Ammon's horn (tissue), 1 donor: ENCODE measurements around the gene CST4.
"Not testable (repeated sequence)": the region's sequence is repeated elsewhere in the genome, so short reads cannot be mapped to it uniquely, and the experiment has no call there.

ENCODE experiments used
- DNase-seq: peaks from one replicate; pipeline ENCODE4 v3.0.0-alpha.2; 2016; ENCODE audit warnings: low spot score

CST4 gene

DNA sequence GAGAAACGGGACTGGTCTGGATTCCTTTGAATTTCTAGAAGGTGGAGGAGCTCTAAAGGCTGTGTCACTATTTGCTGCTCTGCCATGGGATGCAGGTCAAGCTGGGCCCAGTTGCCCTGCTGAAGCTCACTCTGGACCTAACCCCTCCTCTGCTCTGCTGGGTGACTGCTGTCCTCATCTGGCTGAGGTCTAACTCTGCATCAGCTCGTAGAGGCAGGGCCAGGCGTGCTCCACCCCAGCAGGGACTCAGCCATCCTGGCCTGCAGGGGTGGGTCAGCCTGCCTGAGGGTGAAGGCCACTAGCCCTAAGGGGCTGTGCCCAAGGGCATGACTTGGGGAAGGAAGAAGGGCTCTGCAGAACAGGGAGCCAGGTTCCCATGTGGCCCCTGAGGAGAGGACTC, 852 bp downstream of the CST4 start:
- DNase-seq = no peak

GRCh38 chr20:23686046-23686750, 2.6 kb downstream of the CST4 start:
- no peak for DNase-seq

DNA sequence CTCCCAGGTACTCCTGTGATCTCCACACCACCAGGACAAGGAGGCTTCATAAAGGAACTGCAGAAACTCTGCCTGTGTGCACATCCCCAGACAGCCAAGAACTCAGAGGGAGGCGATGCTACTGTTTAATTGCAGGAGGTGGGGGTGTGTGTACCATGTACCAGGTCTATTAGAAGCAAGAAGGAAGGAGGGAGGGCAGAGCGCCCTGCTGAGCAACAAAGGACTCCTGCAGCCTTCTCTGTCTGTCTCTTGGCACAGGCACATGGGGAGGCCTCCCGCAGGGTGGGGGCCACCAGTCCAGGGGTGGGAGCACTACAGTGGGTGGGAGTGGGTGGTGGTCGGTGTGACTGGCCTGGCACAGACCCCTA, 3.3 kb downstream of the CST4 start:
- DNase-seq = not testable (repeated sequence)

- no peak for DNase-seq
Measured at GRCh38 chr20:23684261-23684660, 4.6 kb downstream of the CST4 start.

DNA sequence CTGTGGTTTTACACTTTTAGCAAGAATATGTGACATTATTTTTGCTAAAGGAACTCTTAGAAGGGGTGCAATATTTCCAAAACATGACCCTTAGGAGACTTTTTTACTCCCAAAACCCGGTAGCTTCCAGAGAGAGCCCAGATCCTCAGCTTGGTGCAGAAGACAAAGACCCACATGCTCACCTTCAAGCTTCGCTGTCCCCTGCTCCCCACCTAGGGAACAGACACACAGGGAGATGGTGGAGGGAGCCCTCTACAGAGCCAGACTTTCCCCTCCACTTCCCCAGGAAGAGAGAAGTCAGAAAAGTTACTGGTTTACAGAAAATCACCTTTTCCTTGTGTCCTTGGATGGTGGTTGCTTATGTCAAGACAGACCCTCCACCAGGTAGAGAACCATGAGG, 5.0 kb downstream of the CST4 start:
- DNase-seq = no peak

DNA sequence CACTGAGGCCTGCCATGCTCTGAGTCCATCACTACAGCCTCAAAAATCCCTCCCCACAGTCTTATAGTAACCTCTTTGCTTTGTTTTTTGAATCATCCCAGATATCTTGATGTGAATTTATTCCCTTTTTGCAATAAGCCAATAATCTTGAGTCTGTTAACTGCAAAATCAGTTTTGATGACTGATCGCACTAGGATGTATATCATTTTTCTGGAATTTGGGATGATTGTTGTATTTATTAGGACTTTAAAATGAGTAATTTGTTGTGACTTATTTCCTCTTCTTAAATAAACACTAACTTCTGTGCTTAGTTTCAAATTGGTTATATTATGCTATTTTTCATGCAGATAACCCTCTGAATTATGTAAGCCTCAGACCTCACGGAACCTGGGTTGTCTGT, 5.6 kb downstream of the CST4 start:
- no peak for DNase-seq

DNA sequence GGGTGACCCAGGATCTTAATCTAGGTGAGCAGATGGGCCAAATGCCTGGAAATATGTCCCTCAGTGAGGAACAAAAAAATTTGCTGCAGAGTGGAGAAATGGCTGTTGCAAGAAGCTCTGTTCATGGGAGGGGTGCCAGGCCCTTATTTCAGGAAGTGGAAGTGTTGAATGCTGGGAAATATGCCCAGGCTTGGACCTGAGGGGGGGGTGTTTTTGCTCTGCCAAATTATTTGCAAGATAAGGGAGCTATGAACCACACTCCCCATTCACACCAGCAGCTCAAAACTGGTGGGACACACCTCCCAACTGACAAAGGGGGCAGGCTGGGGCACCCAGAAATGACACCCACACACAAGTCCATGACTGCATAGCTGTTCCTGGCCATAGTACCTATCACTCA, 8.7 kb downstream of the CST4 start:
- no peak for DNase-seq

GRCh38 chr20:23679133-23680092, 9.4 kb downstream of the CST4 start:
- DNase-seq = no peak

- no peak for DNase-seq
Measured at GRCh38 chr20:23673209-23673608, 15.6 kb downstream of the CST4 start.

- DNase-seq = no peak
Measured at GRCh38 chr20:23672158-23672557, 16.7 kb downstream of the CST4 start.

- DNase-seq = no peak
Measured at GRCh38 chr20:23671479-23671878, 17.4 kb downstream of the CST4 start.

- no peak for DNase-seq
Measured at GRCh38 chr20:23670361-23670760, 18.5 kb downstream of the CST4 start.

- DNase-seq = no peak
Measured at GRCh38 chr20:23669866-23670265, 19.0 kb downstream of the CST4 start.

GRCh38 chr20:23669327-23669726, 19.5 kb downstream of the CST4 start:
- DNase-seq = no peak

DNA sequence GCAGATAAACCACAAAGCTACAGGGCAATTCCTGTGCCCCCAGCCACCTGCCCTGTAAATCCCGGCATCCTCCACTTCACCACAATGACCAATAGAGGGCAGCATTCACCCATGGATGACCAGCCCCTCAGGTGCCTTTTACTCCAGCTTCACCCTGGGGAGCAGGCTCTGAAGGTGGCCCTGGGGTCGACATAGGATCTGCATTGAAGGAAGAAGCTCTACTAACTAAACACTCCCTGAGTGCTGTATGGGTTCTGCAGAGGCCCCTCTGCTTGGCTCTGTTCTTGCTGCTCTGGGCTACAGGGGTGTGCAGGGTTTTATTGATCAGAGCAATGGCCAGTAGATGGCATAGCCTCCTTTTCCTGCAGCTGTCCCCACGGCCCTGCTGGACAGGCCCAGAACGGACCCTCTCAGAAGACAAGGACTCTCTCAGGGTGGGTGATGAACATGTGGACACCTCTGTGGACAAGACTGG, 20.3 kb downstream of the CST4 start:
- DNase-seq = peak; percentile 60

- DNase-seq = no peak
Measured at GRCh38 chr20:23667666-23668065, 21.2 kb downstream of the CST4 start.

- DNase-seq = no peak
Measured at GRCh38 chr20:23666698-23667097, 22.1 kb downstream of the CST4 start.

- peak; percentile 29 for DNase-seq
Measured at GRCh38 chr20:23666189-23666588, 22.6 kb downstream of the CST4 start.

- no peak for DNase-seq
Measured at GRCh38 chr20:23664954-23665353, 23.9 kb downstream of the CST4 start.

DNA sequence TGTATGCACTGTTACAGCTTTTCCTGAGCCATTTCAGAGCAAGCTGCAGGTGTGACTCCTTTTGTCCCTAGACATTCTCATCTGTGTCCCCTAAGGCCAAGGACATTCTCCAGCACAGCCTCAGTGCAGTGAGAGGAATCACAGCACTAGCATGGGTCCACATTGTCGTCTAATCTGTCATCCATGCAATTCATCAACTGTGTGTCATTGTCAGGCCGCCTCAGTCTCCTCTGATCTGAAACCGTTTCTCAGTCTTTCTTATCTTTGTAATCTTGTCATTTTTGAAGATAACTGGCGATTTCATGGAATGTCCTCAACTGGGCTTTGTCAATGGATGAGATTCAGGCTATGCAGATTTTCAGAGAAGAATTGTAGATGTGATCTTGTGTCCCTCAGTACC, 24.8 kb downstream of the CST4 start:
- not testable (repeated sequence) for DNase-seq

GRCh38 chr20:23663180-23663579, 25.7 kb downstream of the CST4 start:
- DNase-seq = no peak

DNA sequence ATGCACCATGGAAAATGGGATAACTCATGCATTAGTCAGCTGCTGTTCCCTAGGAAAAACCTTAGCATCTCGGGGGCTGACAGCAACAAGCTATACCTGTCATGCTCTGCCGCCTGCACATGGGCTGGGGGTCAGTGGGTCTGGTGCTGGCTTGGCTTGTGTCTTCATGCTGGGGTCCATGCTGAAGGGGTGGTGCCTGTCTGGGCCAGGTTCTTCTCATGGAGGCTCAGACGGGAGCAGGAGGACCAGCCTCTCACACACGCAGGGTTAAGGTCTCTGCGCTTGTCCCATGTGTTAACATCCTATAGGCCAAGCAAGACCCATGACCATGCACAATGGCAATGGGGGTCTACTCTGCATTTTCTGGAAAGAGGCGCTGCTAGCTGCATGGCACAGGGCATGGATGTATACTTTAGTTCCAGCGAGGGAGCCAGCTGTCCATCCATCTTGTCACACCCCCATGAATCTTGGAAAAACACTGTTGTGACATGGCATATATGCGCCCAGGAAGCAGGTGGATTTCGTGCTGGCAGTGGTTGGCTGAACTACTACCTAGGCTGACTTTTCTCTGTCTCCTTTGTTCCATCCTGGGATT, 26.5 kb downstream of the CST4 start:
- no peak for DNase-seq

DNA sequence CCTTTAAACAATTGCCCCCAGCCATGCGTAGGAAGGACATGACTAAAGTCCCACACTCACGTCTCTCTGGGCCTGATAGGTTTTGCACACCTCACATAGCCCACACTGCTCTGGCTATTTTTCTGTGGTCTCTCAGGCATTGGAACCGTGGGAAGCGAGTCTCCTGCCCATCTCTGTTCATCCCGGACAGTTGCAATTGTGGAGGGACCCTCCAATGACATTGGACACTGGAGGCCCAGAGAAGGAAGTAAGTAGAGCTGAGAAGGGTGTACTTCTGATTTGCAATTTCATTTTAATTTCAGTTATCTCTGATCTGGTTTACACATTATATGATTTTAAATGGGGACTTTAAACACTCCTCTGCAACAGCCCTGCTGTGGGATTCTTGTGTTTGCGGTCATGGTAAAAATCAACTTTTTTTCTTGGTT, 27.8 kb downstream of the CST4 start:
- no peak for DNase-seq
